A549 (cell line): ENCODE data around the gene JUP. TPM values are rescaled to one million over a fixed set of nuclear protein-coding genes. Genes with fewer than 3 reads are reported as not detected.
"Not testable (repeated sequence)": the region's sequence is repeated elsewhere in the genome, so short reads cannot be mapped to it uniquely, and the experiment has no call there.

Experiments
- ATAC-seq, 2 experiments: fragments of 200-7000 bp in 1 of 2; fragments of >200 bp in 1 of 2; cut with Nextera tagmentation in 1 of 2; cut with Tn5 transposase in 1 of 2; 3 replicates each; pipeline versions ENCODE4 v1.8.0 to v1.9.1; 2018 to 2020; ENCODE audit warnings: mild to moderate bottlenecking in 1 of 2, moderate library complexity in 1 of 2
- CTCF ChIA-PET: fragments of 300-600 bp; sonication (Branson Sonifier 250); formaldehyde crosslinking; extraction: SDS; loops from one replicate; lab custom pipeline; 2021; ENCODE audit warnings: antibody characterized with exemption, inconsistent platforms; lab: Yijun Ruan, JAX
- POLR2A ChIA-PET: fragments of 350-600 bp; formaldehyde crosslinking; extraction: SDS; loops from one replicate; lab custom pipeline; 2021; ENCODE audit warnings: antibody characterized with exemption, inconsistent platforms; lab: Yijun Ruan, JAX
- DNase-seq, 2 experiments: peaks; one replicate each; pipeline versions ENCODE4 v3.0.0 to v3.0.0-alpha.2; 2011 to 2016; ENCODE audit warnings: low read depth in 1 of 2, low spot score in 1 of 2
- FAIRE-seq: peaks from 2 replicates; lab custom pipeline; 2011; peaks lifted over from hg19 to GRCh38; lab: Jason Lieb, UNC
- H3K27ac ChIP-seq, 2 experiments: fragments of >200 bp; sonication (Bioruptor Twin); formaldehyde crosslinking; 3 replicates each; pipeline ENCODE4 v1.5.1; 2016 to 2017
- H3K4me1 ChIP-seq: fragments of >200 bp; sonication (Bioruptor Twin); formaldehyde crosslinking; 3 replicates; pipeline ENCODE4 v1.6.1; 2016
- H3K4me2 ChIP-seq: fragments of >200 bp; sonication (Bioruptor Twin); formaldehyde crosslinking; 3 replicates; pipeline ENCODE4 v1.6.1; 2016
- H3K4me3 ChIP-seq: fragments of >200 bp; sonication (Bioruptor Twin); formaldehyde crosslinking; 3 replicates; pipeline ENCODE4 v1.5.1; 2016
- H3K9me3 ChIP-seq: fragments of >200 bp; sonication (Bioruptor Twin); formaldehyde crosslinking; 3 replicates; pipeline ENCODE4 v1.6.1; 2016
- ATOH8 ChIP-seq: fragments of 250-450 bp; sonication (Bioruptor Pico); IDR thresholded peaks from 2 replicates; pipeline ENCODE4 v1.5.0; 2020; ENCODE audit warnings: low read depth, mild to moderate bottlenecking, moderate library complexity
- BHLHE40 ChIP-seq: IDR thresholded peaks from 2 replicates; pipeline ENCODE4 v1.6.1; 2012; ENCODE audit warnings: low read depth, low read length, inconsistent platforms
- CHD4 ChIP-seq: fragments of 200-600 bp; sonication (generic); IDR thresholded peaks from 2 replicates; pipeline ENCODE4 v1.6.1; 2016; ENCODE audit warnings: antibody characterized with exemption, mild to moderate bottlenecking, borderline replicate concordance
- E2F6 ChIP-seq: IDR thresholded peaks from 2 replicates; pipeline ENCODE4 v1.6.1; 2012; ENCODE audit warnings: low read depth, borderline replicate concordance
- ELK1 ChIP-seq: fragments of 150-350 bp; IDR thresholded peaks from 2 replicates; pipeline ENCODE4 v1.6.1; 2014; ENCODE audit warnings: low read depth, mild to moderate bottlenecking, low read length
- EP300 ChIP-seq, 2 experiments: fragments of >200 bp; sonication (Bioruptor Twin); formaldehyde crosslinking; IDR thresholded peaks; 2 replicates in 1 of 2; 3 replicates in 1 of 2; pipeline ENCODE4 v1.6.1; 2016 to 2017
- ESRRA ChIP-seq: fragments of 150-350 bp; IDR thresholded peaks from 2 replicates; pipeline ENCODE4 v1.6.1; 2014; ENCODE audit warnings: mild to moderate bottlenecking, low read length, borderline replicate concordance
- FOSB ChIP-seq: fragments of 250-450 bp; sonication (Bioruptor Pico); IDR thresholded peaks from 2 replicates; pipeline ENCODE4 v1.5.0; 2020; ENCODE audit warnings: mild to moderate bottlenecking, moderate library complexity
- FOSL2 ChIP-seq, 2 experiments: fragments of 450-650 bp in 1 of 2; fragments of >200 bp in 1 of 2; sonication (Bioruptor Twin) in 1 of 2; formaldehyde crosslinking; IDR thresholded peaks; 2 replicates each; pipeline versions ENCODE4 v1.5.0 to v1.6.1; 2016 to 2020; ENCODE audit warnings: mild to moderate bottlenecking in 1 of 2, moderate library complexity in 1 of 2
- GATA3 ChIP-seq: IDR thresholded peaks from 2 replicates; pipeline ENCODE4 v1.6.1; 2012; ENCODE audit warnings: borderline replicate concordance
- HDAC2 ChIP-seq: fragments of 200-600 bp; sonication (generic); IDR thresholded peaks from 2 replicates; pipeline ENCODE4 v1.6.1; 2016
- HOXB13 ChIP-seq: fragments of 250-450 bp; sonication (Bioruptor Pico); IDR thresholded peaks from 2 replicates; pipeline ENCODE4 v1.5.0; 2020; ENCODE audit warnings: low read depth, mild to moderate bottlenecking, moderate library complexity
- HOXB5 ChIP-seq: fragments of 250-450 bp; sonication (Bioruptor Pico); IDR thresholded peaks from 2 replicates; pipeline ENCODE4 v1.5.0; 2020; ENCODE audit warnings: mild to moderate bottlenecking, moderate library complexity
- JUNB ChIP-seq: fragments of >200 bp; sonication (Bioruptor Twin); formaldehyde crosslinking; IDR thresholded peaks from 2 replicates; pipeline ENCODE4 v1.6.1; 2016
- KDM1A ChIP-seq: fragments of 200-600 bp; sonication (generic); IDR thresholded peaks from 2 replicates; pipeline ENCODE4 v1.6.1; 2016; ENCODE audit warnings: low read depth, mild to moderate bottlenecking
- MAX ChIP-seq: IDR thresholded peaks from 2 replicates; pipeline ENCODE4 v1.6.1; 2012
- NFE2L2 ChIP-seq: fragments of 150-350 bp; conservative IDR thresholded peaks from 2 replicates; pipeline ENCODE4 v1.6.1; 2014; ENCODE audit warnings: low read length
- NPAS2 ChIP-seq: fragments of 250-450 bp; sonication (Bioruptor Pico); IDR thresholded peaks from 2 replicates; pipeline ENCODE4 v1.8.0; 2022; ENCODE audit warnings: mild to moderate bottlenecking, moderate library complexity, borderline replicate concordance
- NR3C1 ChIP-seq: fragments of >200 bp; sonication (Bioruptor Twin); formaldehyde crosslinking; IDR thresholded peaks from 3 replicates; pipeline ENCODE4 v1.6.1; 2017
- PHF8 ChIP-seq: fragments of 200-600 bp; sonication (generic); IDR thresholded peaks from 2 replicates; pipeline ENCODE4 v1.6.1; 2016; ENCODE audit warnings: low read depth, mild to moderate bottlenecking, antibody characterized with exemption, moderate library complexity, borderline replicate concordance
- POLR2A ChIP-seq: IDR thresholded peaks from 2 replicates; pipeline ENCODE4 v1.6.1; 2012; ENCODE audit warnings: mild to moderate bottlenecking, low read length
- RAD21 ChIP-seq, 2 experiments: fragments of >200 bp in 1 of 2; sonication (Bioruptor Twin) in 1 of 2; formaldehyde crosslinking in 1 of 2; IDR thresholded peaks in 1 of 2; conservative IDR thresholded peaks in 1 of 2; 2 replicates in 1 of 2; 3 replicates in 1 of 2; pipeline ENCODE4 v1.6.1; 2012 to 2018; ENCODE audit warnings: inconsistent platforms in 1 of 2
- RARB ChIP-seq: fragments of 250-450 bp; sonication (Bioruptor Pico); IDR thresholded peaks from 2 replicates; pipeline ENCODE4 v1.8.0; 2021; ENCODE audit warnings: mild to moderate bottlenecking, moderate library complexity
- RCOR1 ChIP-seq: fragments of 150-350 bp; IDR thresholded peaks from 2 replicates; pipeline ENCODE4 v1.6.1; 2014; ENCODE audit warnings: antibody characterized with exemption, low read length, low read depth
- REST ChIP-seq: fragments of 200-600 bp; sonication (generic); IDR thresholded peaks from 2 replicates; pipeline ENCODE4 v1.6.1; 2016; ENCODE audit warnings: antibody characterized with exemption, mild to moderate bottlenecking, moderate library complexity
- RNF2 ChIP-seq: fragments of 200-600 bp; sonication (generic); IDR thresholded peaks from 2 replicates; pipeline ENCODE4 v1.6.1; 2016; ENCODE audit warnings: low read depth, mild to moderate bottlenecking, antibody characterized with exemption, moderate library complexity, borderline replicate concordance
- SREBF2 ChIP-seq: fragments of 450-650 bp; IDR thresholded peaks from 2 replicates; pipeline ENCODE4 v1.6.1; 2014; ENCODE audit warnings: mild to moderate bottlenecking, moderate library complexity
- TP53 ChIP-seq: fragments of 250-450 bp; sonication (Bioruptor Pico); IDR thresholded peaks from 2 replicates; pipeline ENCODE4 v1.5.0; 2021; ENCODE audit warnings: mild to moderate bottlenecking, moderate library complexity
- USF2 ChIP-seq: fragments of 450-650 bp; IDR thresholded peaks from 2 replicates; pipeline ENCODE4 v1.6.1; 2014; ENCODE audit warnings: antibody characterized with exemption
- ZC3H11A ChIP-seq: fragments of 450-650 bp; IDR thresholded peaks from 2 replicates; pipeline ENCODE4 v1.6.1; 2014; ENCODE audit warnings: antibody characterized with exemption, mild to moderate bottlenecking
- WGBS: methylation state at CpG from one replicate; pipeline ENCODE4 v1.1.6; 2017; ENCODE audit errors: missing lambda C conversion rate; 5-methylcytosine and 5-hydroxymethylcytosine counted together
- polyA plus RNA-seq, 4 experiments: library from polyadenylated mRNA; depleted of rRNA in 3 of 4; stranded (reverse); fragments of >200 nt; fragmentation: RNase III in 1 of 4; extraction: RNeasy Plus Mini Kit Qiagen cat#74134 plus additional on column Dnase treatment in 1 of 4; gene quantifications; 2 replicates in 3 of 4; 3 replicates in 1 of 4; pipeline ENCODE4 v1.2.3, GENCODE V29; 2011 to 2017

Gene JUP
- polyA plus RNA-seq, 2 of the 4 experiments (the other 2 are of a cell fraction): 54.8 to 107 TPM

- TF ChIP-seq FOSL2 (IDR thresholded peaks at IDR 0.05): no peak
- no peak; the same call in 1 of the 2 replicates for TF ChIP-seq FOSL2 (CRISPR knock-in tag; IDR thresholded peaks at IDR 0.05)
- no peak for TF ChIP-seq EP300 (IDR thresholded peaks at IDR 0.05)
- TF ChIP-seq ATOH8 (CRISPR knock-in tag): 0 out of 2 replicates have a peak, but pooled peaks have one; percentile 4
- TF ChIP-seq ESRRA: no peak
- no peak for TF ChIP-seq E2F6
- TF ChIP-seq NPAS2: no peak
- TF ChIP-seq NR3C1: no peak
- no peak for TF ChIP-seq JUNB
- no peak for TF ChIP-seq RARB (CRISPR knock-in tag)
- no peak for TF ChIP-seq CHD4
- TF ChIP-seq NFE2L2: no peak
- no peak for TF ChIP-seq REST
- no peak for TF ChIP-seq BHLHE40
- no peak for TF ChIP-seq TP53 (CRISPR knock-in tag)
- TF ChIP-seq RNF2: no peak
- no peak for TF ChIP-seq SREBF2
- TF ChIP-seq ELK1: no peak
- TF ChIP-seq HDAC2: no peak
- peak; percentile 41 to 56; a peak in 4 of 5 replicates for TF ChIP-seq RAD21 (conservative IDR thresholded peaks at IDR 0.05 in 1 of 2, IDR thresholded peaks at IDR 0.05 in 1 of 2)
- no peak for TF ChIP-seq KDM1A
- TF ChIP-seq ZC3H11A: no peak
- TF ChIP-seq MAX: no peak; the same call in 1 of the 2 replicates
- no peak for TF ChIP-seq GATA3
- TF ChIP-seq RCOR1: no peak
- TF ChIP-seq FOSB (CRISPR knock-in tag): no peak
- TF ChIP-seq USF2: no peak
- TF ChIP-seq HOXB5 (CRISPR knock-in tag): peak; percentile 51; the same call in 1 of the 2 replicates
- TF ChIP-seq HOXB13 (CRISPR knock-in tag): peak; percentile 41; the same call in 1 of the 2 replicates
- no peak for TF ChIP-seq PHF8
- no peak for TF ChIP-seq POLR2A
Observed at GRCh38 chr17:41777157-41777573, 9.3 kb downstream of the JUP start (continued).

GRCh38 chr17:41776262-41776900, 10.1 kb downstream of the JUP start:
- Histone ChIP-seq H3K27ac (peak overlapping the region; percentile 89 to 93), H3K4me1 (peaks cover 90% of the 10 kb centered on the region), H3K4me2 (peak overlapping the region; percentile 87)
- WGBS: 86% methylated on average over 14 of the region's 14 CpGs
- FAIRE-seq, DNase-seq, H3K9me3 ChIP-seq, H3K4me3 ChIP-seq, ATAC-seq: not testable (repeated sequence)
- CTCF ChIA-PET: interaction anchor here (2.1 to 96.0 kb wide), 3 partner anchors 11 to 110 kb away, joined by 5 to 3262 read pairs (median 3262); partner anchors contain the start of genes FKBP10, GAST, HAP1 and JUP
- POLR2A ChIA-PET: interaction anchor here (1.0 to 3.2 kb wide), 5 partner anchors 10 to 191 kb away, joined by 3 to 55 read pairs (median 18); partner anchors contain the start of genes JUP and P3H4
